CD4-positive, CD25-positive, alpha-beta regulatory T cell (primary cell): Measurements from ENCODE around the gene TSSK6. TPM values are rescaled to one million over a fixed set of nuclear protein-coding genes. Genes with fewer than 3 reads are reported as not detected.

Experiments
- ATAC-seq, 2 donors: fragments of 150-1000 bp; cut with Tn5 transposase; one replicate each; pipeline ENCODE4 v1.10.0; 2021; ENCODE audit warnings: low read depth in 2 of 2, moderate number of reproducible peaks in 2 of 2, moderate library complexity in 1 of 2
- DNase-seq, 3 donors: peaks; one replicate each; pipeline versions ENCODE4 v3.0.0 to v3.0.0-alpha.2; 2012 to 2022; ENCODE audit warnings: mixed read lengths in 1 of 3
- H3K27ac ChIP-seq: one replicate; pipeline ENCODE4 v1.7.0; 2013; ENCODE audit warnings: mild to moderate bottlenecking, low read length; ENCODE audit not compliant: insufficient read depth, poor library complexity, severe bottlenecking
- H3K27me3 ChIP-seq: one replicate; pipeline ENCODE4 v1.7.0; 2013; ENCODE audit warnings: low read length; ENCODE audit not compliant: control insufficient read depth, insufficient read depth
- H3K36me3 ChIP-seq: one replicate; pipeline ENCODE4 v1.7.0; 2013; ENCODE audit warnings: mild to moderate bottlenecking, low read length, moderate library complexity; ENCODE audit not compliant: control insufficient read depth, insufficient read depth
- H3K4me1 ChIP-seq: 2 replicates; pipeline ENCODE4 v1.7.0; 2013; ENCODE audit warnings: mild to moderate bottlenecking, low read length; ENCODE audit not compliant: insufficient read depth, control insufficient read depth, poor library complexity, severe bottlenecking
- H3K4me3 ChIP-seq: one replicate; pipeline ENCODE4 v1.7.0; 2013; ENCODE audit warnings: low read depth, mild to moderate bottlenecking, low read length, moderate library complexity
- H3K9me3 ChIP-seq, 2 experiments: 1 replicate in 1 of 2; 2 replicates in 1 of 2; pipeline ENCODE4 v1.7.0; 2013; ENCODE audit warnings: low read length in 2 of 2, mild to moderate bottlenecking in 1 of 2, moderate library complexity in 1 of 2; ENCODE audit not compliant: control insufficient read depth in 2 of 2
- H3K27ac Mint-ChIP-seq, 3 donors: one replicate each; pipeline ENCODE4 v1.8.0; 2020 to 2022; ENCODE audit warnings: mild to moderate bottlenecking in 3 of 3, mixed read lengths in 3 of 3, moderate library complexity in 2 of 3
- H3K27me3 Mint-ChIP-seq: one replicate; pipeline ENCODE4 v1.8.0; 2022; ENCODE audit warnings: mild to moderate bottlenecking, mixed read lengths
- H3K36me3 Mint-ChIP-seq: one replicate; pipeline ENCODE4 v1.8.0; 2020; ENCODE audit warnings: mixed read lengths
- H3K4me1 Mint-ChIP-seq, 4 donors: one replicate each; pipeline ENCODE4 v1.8.0; 2020 to 2022; ENCODE audit warnings: mixed read lengths in 4 of 4, mild to moderate bottlenecking in 1 of 4
- H3K4me3 Mint-ChIP-seq, 4 donors: one replicate each; pipeline ENCODE4 v1.8.0; 2020 to 2022; ENCODE audit warnings: mild to moderate bottlenecking in 4 of 4, mixed read lengths in 4 of 4, moderate library complexity in 3 of 4
- H3K9me3 Mint-ChIP-seq, 7 donors: one replicate each; pipeline ENCODE4 v1.8.0; 2020 to 2022; ENCODE audit warnings: mixed read lengths in 7 of 7, mild to moderate bottlenecking in 3 of 7, moderate library complexity in 2 of 7
- polyA plus RNA-seq, 4 donors: library from polyadenylated mRNA; unstranded; fragments of 300-500 nt; fragmentation: Illumina TruSeq; gene quantifications; one replicate each; pipeline ENCODE4 v1.2.3, GENCODE V29; 2021
- total RNA-seq: library from RNA; stranded (reverse); gene quantifications from one replicate; pipeline ENCODE4 v1.2.3, GENCODE V29; 2022

Gene TSSK6
- total and polyA plus RNA-seq, 5 donors from 2014 or later: 1.6 to 6.2 (median 2.0) TPM

DNA sequence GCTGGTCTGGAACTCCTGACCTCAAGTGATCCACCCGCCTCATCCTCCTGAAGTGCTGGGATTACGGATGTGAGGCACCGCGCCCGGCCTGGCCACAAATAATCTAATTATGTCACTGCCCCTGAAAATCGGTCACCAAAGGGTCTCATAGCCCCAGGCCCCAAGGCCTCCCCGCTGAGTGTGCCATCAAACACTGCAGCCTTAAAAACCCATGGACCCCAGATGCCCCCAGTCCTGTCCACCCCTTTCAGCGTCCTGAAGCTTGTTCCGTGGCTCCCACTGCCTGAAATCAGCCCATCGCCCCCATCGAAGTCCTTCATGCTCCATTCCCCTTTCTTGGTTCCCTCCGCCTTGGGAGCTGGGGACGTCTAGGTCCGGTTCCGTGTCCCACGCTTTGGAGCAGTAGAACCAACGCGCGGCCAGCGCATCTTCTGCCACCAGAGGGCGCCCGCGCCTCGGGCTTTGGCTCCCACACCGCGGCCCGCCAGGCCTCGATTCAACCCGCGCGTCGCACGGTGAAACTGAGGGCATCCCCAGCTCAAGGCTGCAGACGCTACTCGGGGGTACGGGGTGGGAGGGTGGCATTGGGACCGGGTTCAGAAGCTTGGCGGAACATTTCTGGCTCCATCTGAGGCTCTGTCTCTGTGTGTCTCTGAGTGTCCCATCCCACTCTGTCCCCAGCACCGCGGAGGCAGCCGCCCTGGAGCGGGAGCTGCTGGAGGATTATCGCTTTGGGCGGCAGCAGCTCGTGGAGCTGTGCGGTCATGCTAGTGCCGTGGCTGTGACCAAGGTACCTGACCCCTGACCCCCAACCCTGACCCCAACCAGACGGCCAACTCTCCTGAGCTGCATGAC is 16.8 kb upstream of the TSSK6 start:
- DNase-seq: peak; percentile 75 to 83 (median 79)
- Mint-ChIP-seq H3K4me1 (peaks cover 0 to 26% (median 6%) of the 10 kb centered on the region in 4 donors), H3K4me3 (peak overlapping the region in 2 of 4 donors; percentile 3 to 8), H3K27ac (peak overlapping the region in 2 of 3 donors; percentile 84 to 93), H3K9me3 (no peaks in the 10 kb centered on the region), H3K27me3 (no peaks in the 10 kb centered on the region), H3K36me3 (peaks cover 9% of the 10 kb centered on the region)
- peaks cover 9% of the 10 kb centered on the region for H3K36me3 ChIP-seq
- H3K27me3 ChIP-seq: no peaks in the 10 kb centered on the region
- no peaks in the 10 kb centered on the region for H3K9me3 ChIP-seq
- peak overlapping the region; percentile 23 for H3K27ac ChIP-seq
- no peak overlapping the region for H3K4me3 ChIP-seq
- peak; percentile 71 to 79 for ATAC-seq
- H3K4me1 ChIP-seq: peaks cover 8% of the 10 kb centered on the region

- H3K36me3 Mint-ChIP-seq: peaks cover 9% of the 10 kb centered on the region
- H3K9me3 Mint-ChIP-seq: no peaks in the 10 kb centered on the region
- H3K4me1 Mint-ChIP-seq: peaks cover 0 to 22% (median 6%) of the 10 kb centered on the region in 4 donors
- no peaks in the 10 kb centered on the region for H3K27me3 ChIP-seq
- DNase-seq: no peak
- ATAC-seq: no peak
- no peak overlapping the region for H3K4me3 ChIP-seq
- H3K27ac Mint-ChIP-seq: peak overlapping the region in 2 of 3 donors; percentile 46 to 56
- H3K4me3 Mint-ChIP-seq: no peak overlapping the region
- H3K27me3 Mint-ChIP-seq: no peaks in the 10 kb centered on the region
- no peaks in the 10 kb centered on the region for H3K9me3 ChIP-seq
- H3K4me1 ChIP-seq: peaks cover 8% of the 10 kb centered on the region
- peaks cover 13% of the 10 kb centered on the region for H3K36me3 ChIP-seq
- H3K27ac ChIP-seq: no peak overlapping the region
Observed at GRCh38 chr19:19530889-19531288, 15.5 kb upstream of the TSSK6 start.

GRCh38 chr19:19530423-19530804 is 15.1 kb upstream of the TSSK6 start:
- Mint-ChIP-seq H3K27ac (no peak overlapping the region), H3K36me3 (peaks cover 9% of the 10 kb centered on the region), H3K4me3 (no peak overlapping the region), H3K27me3 (no peaks in the 10 kb centered on the region), H3K4me1 (peaks cover 0 to 22% (median 6%) of the 10 kb centered on the region in 4 donors), H3K9me3 (no peaks in the 10 kb centered on the region)
- Histone ChIP-seq H3K9me3 (no peaks in the 10 kb centered on the region), H3K27ac (no peak overlapping the region), H3K4me3 (no peak overlapping the region), H3K36me3 (peaks cover 15% of the 10 kb centered on the region), H3K4me1 (peaks cover 8% of the 10 kb centered on the region), H3K27me3 (no peaks in the 10 kb centered on the region)
- ATAC-seq (no peak), DNase-seq (no peak)

- no peak overlapping the region for H3K4me3 Mint-ChIP-seq
- no peak overlapping the region for H3K27ac ChIP-seq
- H3K27me3 ChIP-seq: no peaks in the 10 kb centered on the region
- H3K4me3 ChIP-seq: no peak overlapping the region
- no peak for DNase-seq
- H3K27me3 Mint-ChIP-seq: no peaks in the 10 kb centered on the region
- H3K36me3 ChIP-seq: peaks cover 15% of the 10 kb centered on the region
- H3K9me3 ChIP-seq: no peaks in the 10 kb centered on the region
- peaks cover 8% of the 10 kb centered on the region for H3K4me1 ChIP-seq
- ATAC-seq: no peak
- H3K4me1 Mint-ChIP-seq: peaks cover 0 to 22% (median 6%) of the 10 kb centered on the region in 4 donors
- no peak overlapping the region for H3K27ac Mint-ChIP-seq
- peaks cover 9% of the 10 kb centered on the region for H3K36me3 Mint-ChIP-seq
- H3K9me3 Mint-ChIP-seq: no peaks in the 10 kb centered on the region
Observed at GRCh38 chr19:19529783-19530422, 14.6 kb upstream of the TSSK6 start.

DNA sequence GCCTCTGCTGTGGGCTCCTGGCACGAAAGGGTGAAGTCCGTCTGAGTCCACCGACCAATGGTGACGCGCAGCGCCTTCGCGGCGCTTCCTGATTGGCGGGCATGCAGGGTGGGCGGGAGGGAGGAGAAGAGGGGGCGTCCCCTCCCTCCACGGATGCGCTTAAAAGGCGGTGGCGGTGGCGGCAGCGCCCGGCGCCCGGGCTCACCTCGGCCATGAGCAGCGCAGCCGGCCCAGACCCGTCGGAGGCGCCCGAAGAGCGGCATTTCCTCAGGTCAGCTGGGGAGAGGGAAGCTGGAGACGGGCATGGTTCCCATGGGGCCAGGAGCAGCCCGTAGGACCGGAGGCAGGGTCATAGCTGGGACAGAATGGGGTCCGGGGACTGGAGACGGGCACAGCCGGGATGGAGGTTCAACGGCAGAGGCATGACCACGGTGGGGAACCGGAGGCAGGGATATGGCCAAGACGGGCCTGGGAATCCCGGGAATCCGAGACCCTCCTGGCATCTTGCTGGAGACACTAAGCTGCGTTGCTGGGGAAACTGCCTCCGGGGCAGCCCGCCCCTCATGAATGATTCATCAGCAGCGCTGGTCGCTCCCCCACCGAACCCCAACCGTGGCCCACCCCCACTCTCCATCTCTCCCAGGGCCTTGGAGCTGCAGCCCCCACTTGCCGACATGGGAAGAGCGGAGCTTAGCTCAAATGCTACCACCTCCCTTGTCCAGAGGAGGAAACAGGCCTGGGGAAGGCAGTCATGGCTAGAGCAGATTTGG is 13.6 kb upstream of the TSSK6 start, which contains the start of gene YJEFN3:
YJEFN3 (plus strand) TSS at position 191 of the 770 bp plus-strand sequence; CDS start at position 213, 22 bp downstream.
- Histone ChIP-seq H3K27ac (no peak within 1 kb of the TSS), H3K9me3 (no peaks in the 10 kb centered on the region), H3K27me3 (no peaks in the 10 kb centered on the region), H3K4me3 (no peak within 1 kb of the TSS), H3K4me1 (peaks cover 8% of the 10 kb centered on the region), H3K36me3 (peaks cover 19% of the 10 kb centered on the region)
- Mint-ChIP-seq H3K27me3 (no peaks in the 10 kb centered on the region), H3K27ac (peak within 1 kb of the TSS in 1 of 3 donors; percentile 5), H3K4me3 (no peak within 1 kb of the TSS), H3K9me3 (no peaks in the 10 kb centered on the region), H3K36me3 (peaks cover 4% of the 10 kb centered on the region), H3K4me1 (peaks cover 0 to 20% (median 3%) of the 10 kb centered on the region in 4 donors)
- ATAC-seq: no peak
- no peak for DNase-seq

GRCh38 chr19:19527674-19528625 is 12.6 kb upstream of the TSSK6 start:
- no peak overlapping the region for H3K4me3 Mint-ChIP-seq
- no peak overlapping the region for H3K27ac ChIP-seq
- no peaks in the 10 kb centered on the region for H3K27me3 ChIP-seq
- DNase-seq (no peak), ATAC-seq (no peak)
- H3K4me3 ChIP-seq: no peak overlapping the region
- H3K27ac Mint-ChIP-seq: no peak overlapping the region
- H3K9me3 ChIP-seq: no peaks in the 10 kb centered on the region
- peaks cover 4% of the 10 kb centered on the region for H3K36me3 Mint-ChIP-seq
- no peaks in the 10 kb centered on the region for H3K27me3 Mint-ChIP-seq
- peaks cover 0 to 18% (median 3%) of the 10 kb centered on the region in 4 donors for H3K4me1 Mint-ChIP-seq
- peaks cover 8% of the 10 kb centered on the region for H3K4me1 ChIP-seq
- H3K36me3 ChIP-seq: peaks cover 20% of the 10 kb centered on the region
- H3K9me3 Mint-ChIP-seq: no peaks in the 10 kb centered on the region

DNA sequence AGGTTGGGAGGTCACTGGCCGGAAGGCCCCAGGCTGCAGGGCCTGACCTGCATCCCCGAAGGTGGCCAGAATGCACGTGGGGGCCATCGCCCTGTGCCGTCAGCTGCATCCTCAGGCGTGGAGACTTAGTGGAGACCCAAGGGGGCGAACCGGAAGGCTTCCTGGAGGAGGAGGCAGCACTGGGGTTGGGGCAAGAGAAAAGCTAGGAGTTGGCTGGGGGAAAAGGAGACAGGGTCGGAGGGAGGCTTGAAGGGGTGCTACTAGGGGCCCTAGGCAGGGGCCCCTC is 12.0 kb upstream of the TSSK6 start:
- Mint-ChIP-seq H3K9me3 (no peaks in the 10 kb centered on the region), H3K4me3 (no peak overlapping the region), H3K4me1 (peaks cover 0 to 20% (median 6%) of the 10 kb centered on the region in 4 donors), H3K36me3 (peaks cover 7% of the 10 kb centered on the region), H3K27ac (no peak overlapping the region), H3K27me3 (no peaks in the 10 kb centered on the region)
- no peak overlapping the region for H3K4me3 ChIP-seq
- no peaks in the 10 kb centered on the region for H3K9me3 ChIP-seq
- DNase-seq: no peak
- ATAC-seq: no peak
- H3K27me3 ChIP-seq: no peaks in the 10 kb centered on the region
- no peak overlapping the region for H3K27ac ChIP-seq
- H3K36me3 ChIP-seq: peaks cover 20% of the 10 kb centered on the region
- H3K4me1 ChIP-seq: peaks cover 4% of the 10 kb centered on the region
